Raji (cell line): ENCODE data around the gene CPNE6.

Experiments used
- POLR2A ChIP-seq: IDR thresholded peaks from 2 replicates; pipeline ENCODE4 v1.6.1; 2011; ENCODE audit warnings: low read depth, low read length, control low read depth; ENCODE audit not compliant: insufficient read depth

Gene CPNE6

GRCh38 chr14:24123424-24124417 lies 52.4 kb downstream of the CPNE6 start:
- TF ChIP-seq POLR2A: no peak

- no peak for TF ChIP-seq POLR2A
These were observed 55.6 kb downstream of the CPNE6 start for GRCh38 chr14:24126939-24127338.

- TF ChIP-seq POLR2A: no peak
These were observed 56.3 kb downstream of the CPNE6 start for GRCh38 chr14:24127673-24128072.
